Astrocyte of the cerebellum (primary cell): ENCODE data around the gene CHRNA10.

ENCODE experiments used
- DNase-seq: peaks from one replicate; pipeline ENCODE4 v3.0.0-alpha.2; 2011; ENCODE audit warnings: low read depth
- H3K4me3 ChIP-seq: 2 replicates; pipeline ENCODE4 v1.5.1; 2011; ENCODE audit warnings: mild to moderate bottlenecking, low read depth, low read length, moderate library complexity
- in situ Hi-C: cut with HindIII; loops from 2 replicates; pipeline ENCODE4 v1.10.0; 2017; ENCODE audit warnings: low sequenced_read_pairs
- TF ChIP-seq, protein P1 (sequence below): IDR thresholded peaks from 2 replicates; pipeline ENCODE4 v1.5.1; 2012; ENCODE audit warnings: low read length, low read depth, moderate library complexity, mild to moderate bottlenecking; ENCODE audit errors: missing control alignments

Gene CHRNA10

DNA sequence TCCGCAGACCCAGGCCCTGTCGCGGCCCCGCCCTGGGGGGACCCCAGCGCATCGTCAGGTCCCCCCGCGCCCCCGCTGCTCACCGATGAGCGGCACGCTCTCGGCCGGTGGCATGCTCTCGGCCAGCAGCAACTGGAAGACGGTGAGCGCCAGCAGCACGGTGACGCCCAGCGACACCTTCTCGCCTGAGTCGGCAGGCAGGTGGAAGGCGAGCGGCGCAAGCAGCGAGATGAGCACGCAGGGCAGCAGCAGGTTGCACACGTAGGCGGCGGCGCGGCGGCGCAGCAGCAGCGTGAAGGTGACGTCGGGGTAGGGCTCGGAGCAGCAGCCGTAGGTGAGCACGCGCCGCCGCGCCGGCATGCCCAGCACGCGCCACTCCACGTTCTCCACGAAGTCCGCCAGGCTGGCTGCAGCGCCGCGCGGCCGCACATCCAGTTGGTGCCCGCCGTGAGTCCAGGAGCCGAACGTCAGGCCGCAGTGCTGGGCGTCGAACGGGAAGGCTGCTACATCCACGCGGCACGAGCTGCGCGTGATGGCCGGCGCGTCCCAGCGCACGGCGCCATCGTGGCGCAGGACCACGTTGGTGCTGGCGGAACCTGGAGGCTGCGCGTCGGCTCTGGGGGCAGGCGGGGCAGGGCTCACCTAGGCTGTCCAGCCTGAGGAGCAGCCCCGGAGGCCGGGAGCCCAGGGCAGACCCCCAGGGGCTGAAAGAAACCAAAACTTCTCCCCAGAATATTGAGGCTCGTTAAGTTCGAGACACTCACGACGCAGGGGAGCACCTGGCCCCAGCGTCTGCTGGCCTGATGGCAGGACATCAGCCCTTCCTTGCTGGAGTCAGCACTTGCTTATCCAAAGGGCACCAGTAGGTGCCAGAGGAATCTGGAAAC, 3.8 kb downstream of the CHRNA10 start:
- in situ Hi-C loops, result no loop called here
- no peak overlapping the region for H3K4me3 ChIP-seq
- TF ChIP-seq, protein P1, sequence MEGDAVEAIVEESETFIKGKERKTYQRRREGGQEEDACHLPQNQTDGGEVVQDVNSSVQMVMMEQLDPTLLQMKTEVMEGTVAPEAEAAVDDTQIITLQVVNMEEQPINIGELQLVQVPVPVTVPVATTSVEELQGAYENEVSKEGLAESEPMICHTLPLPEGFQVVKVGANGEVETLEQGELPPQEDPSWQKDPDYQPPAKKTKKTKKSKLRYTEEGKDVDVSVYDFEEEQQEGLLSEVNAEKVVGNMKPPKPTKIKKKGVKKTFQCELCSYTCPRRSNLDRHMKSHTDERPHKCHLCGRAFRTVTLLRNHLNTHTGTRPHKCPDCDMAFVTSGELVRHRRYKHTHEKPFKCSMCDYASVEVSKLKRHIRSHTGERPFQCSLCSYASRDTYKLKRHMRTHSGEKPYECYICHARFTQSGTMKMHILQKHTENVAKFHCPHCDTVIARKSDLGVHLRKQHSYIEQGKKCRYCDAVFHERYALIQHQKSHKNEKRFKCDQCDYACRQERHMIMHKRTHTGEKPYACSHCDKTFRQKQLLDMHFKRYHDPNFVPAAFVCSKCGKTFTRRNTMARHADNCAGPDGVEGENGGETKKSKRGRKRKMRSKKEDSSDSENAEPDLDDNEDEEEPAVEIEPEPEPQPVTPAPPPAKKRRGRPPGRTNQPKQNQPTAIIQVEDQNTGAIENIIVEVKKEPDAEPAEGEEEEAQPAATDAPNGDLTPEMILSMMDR, result no peak
- no peak for DNase-seq

DNA sequence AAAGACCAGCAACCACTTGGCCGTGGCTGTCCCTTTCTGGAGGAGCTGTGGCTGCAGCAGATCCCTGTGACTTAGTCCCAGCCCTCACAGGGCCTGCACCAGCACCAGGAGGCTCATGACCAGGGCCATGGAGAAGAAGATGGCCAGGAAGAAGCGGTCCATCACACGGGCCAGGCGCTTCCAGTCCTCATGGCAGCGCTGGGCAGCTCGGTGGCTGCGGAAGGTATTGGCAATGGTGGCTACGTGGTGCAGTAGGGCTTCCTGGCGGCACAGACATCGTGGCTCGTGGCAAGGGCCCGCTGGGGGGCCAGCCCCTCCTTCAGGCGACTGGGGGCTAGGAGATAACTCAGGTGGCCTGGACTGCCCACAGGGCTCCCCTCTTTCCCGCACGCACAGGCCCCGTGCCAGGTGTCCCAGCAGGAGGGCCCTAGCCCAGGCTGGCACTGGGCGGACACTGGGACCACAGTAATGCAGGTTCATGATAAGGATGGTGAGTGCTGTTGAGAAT, 5.1 kb downstream of the CHRNA10 start:
- no peak overlapping the region for H3K4me3 ChIP-seq
- TF ChIP-seq, protein P1, result no peak
- DNase-seq, result no peak
- in situ Hi-C loops, result no loop called here

DNA sequence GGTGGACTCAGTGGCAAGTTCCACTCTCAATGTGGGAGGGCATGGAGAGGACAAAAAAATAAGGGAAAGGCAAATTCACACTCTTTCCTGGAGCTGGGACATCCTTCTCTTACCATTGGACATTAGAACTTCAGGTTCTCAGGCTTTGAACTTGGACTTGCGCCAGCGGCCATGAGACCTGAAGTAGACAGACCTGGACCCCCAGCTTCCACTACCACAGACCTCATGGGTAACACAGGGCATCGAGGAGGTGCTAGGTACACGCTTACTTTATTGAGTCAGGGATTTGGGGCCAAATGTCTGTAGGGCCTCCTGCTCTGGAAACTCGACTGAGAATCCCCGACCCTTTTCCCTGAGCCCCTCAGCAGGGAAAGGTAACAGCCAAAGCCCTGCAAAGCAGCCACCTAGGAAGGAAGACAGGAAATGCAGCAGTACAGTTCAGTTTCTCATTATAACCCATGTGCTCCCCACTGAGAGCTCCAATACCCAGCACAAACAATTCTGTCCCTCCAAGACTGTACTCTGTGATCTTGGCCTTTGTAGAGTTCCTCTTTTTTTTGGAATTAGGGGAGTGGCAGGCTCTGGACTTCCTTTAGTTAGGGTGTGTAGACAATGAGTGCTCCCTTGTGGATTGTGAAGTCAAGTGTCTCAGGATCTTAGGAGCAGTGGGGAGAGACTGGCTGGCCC, 5.7 kb downstream of the CHRNA10 start:
- in situ Hi-C loops, result no loop called here
- H3K4me3 ChIP-seq, result no peak overlapping the region
- no peak for DNase-seq
- TF ChIP-seq, protein P1, result no peak

DNA sequence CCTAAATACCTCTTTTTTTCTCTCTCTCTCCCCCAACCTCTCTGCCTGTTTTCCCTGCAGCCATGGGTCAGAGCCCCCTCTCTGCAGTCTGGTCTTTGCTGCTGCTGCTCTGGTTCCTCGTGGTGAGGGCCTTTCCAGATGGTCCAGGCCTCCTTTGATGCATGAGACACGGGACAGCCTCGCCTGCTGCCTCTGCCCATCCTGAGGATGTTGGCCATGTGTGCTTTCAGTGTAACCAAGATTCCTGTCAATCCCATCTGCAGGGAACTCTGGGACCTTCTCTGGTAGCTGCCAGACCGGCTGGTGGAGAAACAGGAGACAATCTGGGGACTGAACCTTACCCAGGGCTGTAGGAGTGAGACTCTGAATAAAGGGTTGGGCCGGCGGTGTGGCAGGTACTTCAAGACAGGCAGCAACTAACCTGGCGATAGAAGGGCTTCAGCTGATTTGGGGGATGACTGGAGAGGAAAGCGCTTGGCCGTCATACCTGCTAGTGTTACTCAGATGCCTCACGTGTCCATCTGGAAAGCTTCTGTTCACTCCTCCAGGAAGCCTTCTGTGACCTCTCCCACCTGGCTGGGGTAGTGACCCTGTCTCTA, 7.1 kb downstream of the CHRNA10 start:
- TF ChIP-seq, protein P1, result no peak
- in situ Hi-C loops, result no loop called here
- H3K4me3 ChIP-seq, result no peak overlapping the region
- no peak for DNase-seq

DNA sequence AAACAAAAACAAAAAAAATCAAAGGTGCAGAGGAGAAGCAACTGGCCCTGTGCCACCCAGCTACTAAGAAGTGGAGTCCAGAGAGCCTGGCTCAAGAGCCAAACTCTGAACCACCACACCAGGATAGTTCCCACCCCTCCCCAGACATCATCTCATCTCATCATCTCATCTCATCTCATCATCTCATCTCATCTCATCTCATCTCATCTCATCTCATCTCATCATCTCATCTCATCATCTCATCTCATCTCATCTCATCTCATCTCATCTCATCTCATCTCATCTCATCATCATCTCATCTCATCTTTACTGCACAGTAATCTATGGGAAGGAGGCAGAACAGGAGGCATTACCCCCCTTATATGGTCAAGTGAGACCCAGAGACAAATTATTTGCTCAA, 8.3 kb downstream of the CHRNA10 start:
- no peak overlapping the region for H3K4me3 ChIP-seq
- DNase-seq, result no peak
- TF ChIP-seq, protein P1, result no peak
- in situ Hi-C loops, result no loop called here

DNA sequence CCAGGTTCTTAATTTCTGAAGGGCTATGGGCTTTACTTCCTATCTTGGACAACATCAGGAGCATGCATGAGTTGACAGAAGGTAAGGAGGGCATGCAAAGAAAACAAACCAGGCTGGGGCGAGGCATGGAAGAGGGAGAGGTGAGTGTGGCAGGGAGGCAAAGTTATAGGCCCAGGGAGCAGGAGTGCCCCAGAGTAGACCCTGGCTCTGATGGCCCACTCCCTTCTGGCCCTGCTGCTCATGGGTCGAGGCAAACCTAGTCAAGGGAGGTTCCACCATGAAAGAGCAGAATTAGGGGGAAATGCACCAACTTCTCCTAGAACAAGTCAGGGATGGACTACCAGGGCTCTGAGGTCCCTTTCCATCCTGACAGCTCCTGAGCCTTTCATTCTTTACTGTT, 10.2 kb downstream of the CHRNA10 start:
- no peak overlapping the region for H3K4me3 ChIP-seq
- TF ChIP-seq, protein P1, result no peak
- DNase-seq, result no peak
- in situ Hi-C loops, result no loop called here
